Activated CD4-positive, alpha-beta T cell treated with anti-CD3 and anti-CD28 coated beads, Interleukin-2, amount 50 U/mL, for 48 hours (primary cell): ENCODE measurements around the gene NOB1.
"Not testable (repeated sequence)": the region's sequence is repeated elsewhere in the genome, so short reads cannot be mapped to it uniquely, and the experiment has no call there.

ENCODE experiments used
- DNase-seq, 2 experiments: peaks; one replicate each; pipeline ENCODE4 v3.0.0-alpha.2; 2020

Gene NOB1

GRCh38 chr16:69757375-69757774 is 2.6 kb upstream of the NOB1 start:
- not testable (repeated sequence) for DNase-seq

- no peak for DNase-seq
Measured at GRCh38 chr16:69756705-69757104, 2.0 kb upstream of the NOB1 start.

GRCh38 chr16:69754143-69754468 is 620 bp downstream of the NOB1 start:
- no peak for DNase-seq

GRCh38 chr16:69748694-69749345 is 5.9 kb downstream of the NOB1 start:
- no peak for DNase-seq

GRCh38 chr16:69747115-69747514 is 7.6 kb downstream of the NOB1 start:
- DNase-seq = no peak

- no peak for DNase-seq
Measured at GRCh38 chr16:69745959-69746358, 8.8 kb downstream of the NOB1 start.

GRCh38 chr16:69745232-69745612 is 9.5 kb downstream of the NOB1 start:
- DNase-seq = no peak

- DNase-seq = no peak
Measured at GRCh38 chr16:69744363-69745231, 10.1 kb downstream of the NOB1 start.

- DNase-seq = no peak
Measured at GRCh38 chr16:69741951-69742904, 12.5 kb downstream of the NOB1 start.

- no peak for DNase-seq
Measured at GRCh38 chr16:69741519-69741918, 13.2 kb downstream of the NOB1 start.

GRCh38 chr16:69732101-69732500 is 22.6 kb downstream of the NOB1 start:
- DNase-seq = no peak

GRCh38 chr16:69731280-69731679 is 23.4 kb downstream of the NOB1 start:
- not testable (repeated sequence) for DNase-seq

- DNase-seq = not testable (repeated sequence)
Measured at GRCh38 chr16:69729030-69729429, 25.7 kb downstream of the NOB1 start.

- DNase-seq = no peak
Measured at GRCh38 chr16:69727916-69728270, 26.8 kb downstream of the NOB1 start.

GRCh38 chr16:69726313-69727060 is 28.2 kb downstream of the NOB1 start, which contains the start of gene NQO1:
Gene NQO1, minus strand, starts transcription at chr16:69726560. Its CDS starts 121 bp downstream, at chr16:69726439.
- DNase-seq = peak; percentile 93 to 94

- DNase-seq = no peak
Measured at GRCh38 chr16:69725480-69726312, 29.0 kb downstream of the NOB1 start.

- DNase-seq = no peak
Measured at GRCh38 chr16:69724981-69725479, 29.7 kb downstream of the NOB1 start.

GRCh38 chr16:69724414-69724873 is 30.3 kb downstream of the NOB1 start:
- DNase-seq = no peak

GRCh38 chr16:69721441-69721957 is 33.2 kb downstream of the NOB1 start:
- no peak for DNase-seq

- DNase-seq = no peak
Measured at GRCh38 chr16:69720822-69721430, 33.8 kb downstream of the NOB1 start.
